SH-SY5Y (cell line): ENCODE results near the gene PTPN14.

Source experiments
- GATA2 ChIP-seq: IDR thresholded peaks from 2 replicates; pipeline ENCODE4 v1.6.1; 2011; ENCODE audit warnings: mild to moderate bottlenecking, low read depth, low read length
- GATA3 ChIP-seq: IDR thresholded peaks from 2 replicates; pipeline ENCODE4 v1.6.1; 2011; ENCODE audit warnings: low read depth, mild to moderate bottlenecking, low read length, moderate library complexity

PTPN14 gene

GRCh38 chr1:214327514-214327913 lies 223.9 kb downstream of the PTPN14 start:
- TF ChIP-seq GATA2, result no peak
- TF ChIP-seq GATA3, result no peak

DNA sequence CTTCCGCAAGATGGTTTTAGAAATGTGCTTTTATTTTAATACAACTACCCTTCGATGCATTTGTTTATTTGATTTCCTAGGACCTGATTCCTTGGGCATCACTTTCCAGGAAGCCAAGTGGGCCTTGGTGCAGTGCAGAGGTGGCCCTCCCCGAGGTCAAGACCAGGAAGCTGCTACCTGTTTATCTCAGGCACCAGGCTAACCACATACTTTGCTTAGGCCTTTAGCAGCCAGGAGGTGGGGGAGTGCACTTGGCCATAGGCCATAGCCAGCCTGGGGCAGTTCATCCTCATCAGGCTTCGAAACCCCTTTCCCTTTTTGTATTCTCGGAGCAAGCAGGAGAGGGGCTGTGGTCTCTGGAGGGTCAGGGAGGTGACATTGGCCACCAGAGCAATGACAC lies 225.0 kb downstream of the PTPN14 start:
- TF ChIP-seq GATA3 (no peak), GATA2 (no peak)

- TF ChIP-seq GATA2, result no peak
- TF ChIP-seq GATA3, result no peak
These were observed 226.3 kb downstream of the PTPN14 start for GRCh38 chr1:214324896-214325800.

GRCh38 chr1:214321705-214322453 lies 229.5 kb downstream of the PTPN14 start:
- no peak for TF ChIP-seq GATA2
- no peak for TF ChIP-seq GATA3

GRCh38 chr1:214319938-214320337 lies 231.5 kb downstream of the PTPN14 start:
- TF ChIP-seq GATA3, result no peak
- TF ChIP-seq GATA2, result no peak

DNA sequence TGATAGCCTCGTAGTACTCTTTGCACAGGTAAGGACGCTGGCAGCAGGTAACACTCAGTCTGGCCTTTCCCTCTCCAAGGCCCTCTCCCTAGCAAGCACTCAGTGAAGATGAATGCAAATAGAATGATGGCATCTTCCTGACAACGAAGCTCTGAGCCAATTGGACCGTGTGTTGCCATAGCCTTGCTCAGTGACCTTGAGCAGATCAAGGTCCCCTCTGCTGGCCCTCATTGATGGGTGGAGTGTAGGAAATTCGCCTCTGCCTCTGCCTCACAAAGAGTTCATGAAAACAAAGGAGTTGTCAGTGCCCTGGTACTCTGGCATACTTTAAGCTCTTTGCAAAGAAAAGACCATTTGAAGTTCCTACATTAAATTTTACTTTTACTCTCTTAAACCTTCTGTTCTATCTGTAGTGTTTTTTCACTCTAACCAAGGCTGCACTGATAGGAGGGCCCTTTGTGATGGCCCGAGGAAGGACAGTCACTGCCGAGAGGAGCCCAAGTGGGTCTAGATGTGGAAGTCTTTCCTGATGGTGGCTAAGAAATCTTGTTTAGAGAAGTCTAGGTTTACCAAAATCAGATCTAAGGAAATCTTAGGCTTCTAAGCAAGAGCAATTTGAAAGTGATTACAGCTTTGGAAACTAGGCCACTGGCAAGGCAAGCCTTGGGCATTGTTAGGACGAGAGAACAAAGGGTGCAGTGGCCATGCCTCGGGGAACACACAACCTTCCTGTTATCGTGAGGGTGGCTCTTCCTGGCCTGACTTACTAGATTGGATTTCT lies 232.3 kb downstream of the PTPN14 start:
- no peak for TF ChIP-seq GATA3
- no peak for TF ChIP-seq GATA2

DNA sequence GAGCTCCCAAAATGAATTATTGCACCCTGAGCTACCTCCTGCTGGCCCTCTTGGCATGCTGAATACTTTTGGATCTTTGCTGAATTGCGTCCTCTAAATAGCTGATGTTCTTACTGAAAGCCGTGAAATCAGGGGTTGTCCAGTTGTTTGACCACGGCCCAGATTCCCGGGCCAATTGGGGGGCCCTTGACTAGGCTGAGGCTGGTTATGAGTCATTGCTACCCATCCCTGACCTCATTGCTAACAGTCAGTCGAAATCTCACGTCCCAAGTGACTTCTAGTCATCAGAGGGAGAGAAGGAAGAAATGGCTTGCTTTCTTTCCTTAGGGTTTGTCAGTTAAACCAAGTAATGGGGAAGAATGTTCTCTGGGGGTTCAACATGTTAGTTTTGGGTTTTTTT lies 233.0 kb downstream of the PTPN14 start:
- TF ChIP-seq GATA3, result no peak
- TF ChIP-seq GATA2, result no peak

- TF ChIP-seq GATA2 (no peak), GATA3 (no peak)
These were observed 233.7 kb downstream of the PTPN14 start for GRCh38 chr1:214317734-214318133.

DNA sequence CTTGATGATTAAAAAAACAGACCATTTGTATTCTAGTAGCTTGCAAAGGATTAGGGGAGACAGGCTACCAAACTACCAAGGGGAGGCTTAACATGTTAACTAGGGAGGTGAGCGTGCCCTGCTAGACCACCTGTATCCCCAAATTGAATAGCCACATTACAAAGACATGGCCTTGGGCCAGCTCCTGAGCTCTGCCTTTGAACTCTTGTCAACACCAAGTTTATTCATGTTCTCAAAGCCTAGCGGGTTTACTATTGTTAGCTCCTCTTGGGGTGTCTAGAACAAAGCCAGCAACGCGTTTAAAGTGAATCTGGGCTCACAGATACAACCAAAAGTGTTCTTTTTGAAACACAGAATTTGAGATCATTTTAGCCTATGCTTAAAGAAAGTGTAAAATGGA lies 234.1 kb downstream of the PTPN14 start:
- TF ChIP-seq GATA3 (no peak), GATA2 (no peak)

DNA sequence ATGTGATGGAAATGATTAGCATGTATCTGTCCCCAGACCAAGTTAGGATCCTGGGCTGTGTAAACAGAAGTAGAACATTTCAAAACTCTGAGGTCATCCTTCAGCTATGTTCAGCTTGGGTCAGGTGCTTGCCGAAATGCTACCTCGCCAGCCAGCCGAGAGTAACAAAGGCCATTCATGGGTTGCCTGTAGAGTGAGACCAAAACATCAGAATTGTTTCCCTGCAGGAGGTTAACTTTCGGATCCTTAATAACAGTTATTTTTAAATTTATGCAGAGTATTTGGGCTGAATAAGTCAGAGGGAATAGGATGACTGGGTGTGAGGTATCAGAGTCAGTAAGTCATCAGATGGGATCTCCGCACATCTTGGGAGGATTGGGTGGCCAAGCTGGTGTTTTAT lies 234.8 kb downstream of the PTPN14 start:
- TF ChIP-seq GATA3 (no peak), GATA2 (no peak)

GRCh38 chr1:214314178-214314843 lies 237.1 kb downstream of the PTPN14 start:
- no peak for TF ChIP-seq GATA2
- TF ChIP-seq GATA3, result no peak

GRCh38 chr1:214312530-214313051 lies 238.8 kb downstream of the PTPN14 start:
- TF ChIP-seq GATA3, result no peak
- no peak for TF ChIP-seq GATA2

DNA sequence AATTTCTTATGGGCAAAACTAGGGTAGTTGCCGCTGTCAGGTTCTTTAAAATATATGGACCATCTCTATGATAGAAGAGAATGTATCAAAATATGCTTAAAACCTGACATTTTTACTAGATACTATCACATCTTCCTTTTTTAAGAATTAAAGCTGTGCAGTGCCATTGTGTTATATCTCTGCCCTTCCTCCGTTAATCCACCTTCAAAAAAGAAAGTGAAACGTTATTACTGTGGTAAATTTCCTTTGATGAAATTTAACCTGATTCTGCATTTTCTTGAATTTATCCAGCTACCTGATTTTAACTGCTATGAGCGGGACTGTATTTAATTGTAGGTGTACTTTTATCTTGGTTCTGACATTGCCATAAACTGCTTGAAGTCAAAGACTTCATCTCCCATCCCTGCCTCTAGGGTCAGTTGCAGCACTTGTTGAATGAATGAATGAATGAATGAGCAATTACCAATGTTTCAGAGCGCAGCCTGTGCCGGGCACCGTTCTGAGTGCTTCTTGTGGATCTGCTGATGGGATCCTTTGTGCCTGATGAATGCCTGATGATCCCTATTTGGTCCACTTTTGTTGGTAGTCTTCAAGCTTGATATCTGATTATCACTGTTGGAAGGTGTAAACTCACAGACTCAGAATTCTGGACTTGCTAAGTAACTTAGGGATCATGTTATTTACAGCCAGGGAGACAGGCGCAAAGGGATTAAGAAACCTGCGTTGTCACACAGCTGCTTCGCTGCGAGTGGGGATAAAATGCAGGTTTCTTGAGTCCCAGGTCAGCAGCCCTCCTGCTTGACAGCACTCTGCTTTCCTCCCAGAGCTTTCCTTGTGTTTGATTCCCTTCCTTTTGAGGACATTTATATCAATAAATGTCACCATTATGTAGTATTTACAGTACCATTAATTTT lies 240.4 kb downstream of the PTPN14 start:
- TF ChIP-seq GATA2 (no peak), GATA3 (no peak)
